ENCODE results near the gene VEZF1.

- TF ChIP-seq CTCF (IDR thresholded peaks at IDR 0.05; ENCODE audit: insufficient read depth, low read depth, low read length) (no peak), EZH2 (IDR thresholded peaks at IDR 0.05; ENCODE audit: insufficient read depth, low read length) (no peak)
Measured at GRCh38 chr17:57940653-57941329, 47.3 kb downstream of the VEZF1 start.
